HG03521 (cell line): ENCODE data around the gene KNL1.
A peak's percentile ranks its signal among the peaks of the same experiment; 100 is the strongest.
"Not testable (repeated sequence)": the region's sequence is repeated elsewhere in the genome, so short reads cannot be mapped to it uniquely, and the experiment has no call there.

Experiments used
- ATAC-seq: cut with Tn5 transposase; IDR thresholded peaks from one replicate; pipeline ENCODE4 v1.9.1; 2021; ENCODE audit warnings: mild to moderate bottlenecking, moderate library complexity; ENCODE audit not compliant: unreplicated experiment

The KNL1 gene, protein sequence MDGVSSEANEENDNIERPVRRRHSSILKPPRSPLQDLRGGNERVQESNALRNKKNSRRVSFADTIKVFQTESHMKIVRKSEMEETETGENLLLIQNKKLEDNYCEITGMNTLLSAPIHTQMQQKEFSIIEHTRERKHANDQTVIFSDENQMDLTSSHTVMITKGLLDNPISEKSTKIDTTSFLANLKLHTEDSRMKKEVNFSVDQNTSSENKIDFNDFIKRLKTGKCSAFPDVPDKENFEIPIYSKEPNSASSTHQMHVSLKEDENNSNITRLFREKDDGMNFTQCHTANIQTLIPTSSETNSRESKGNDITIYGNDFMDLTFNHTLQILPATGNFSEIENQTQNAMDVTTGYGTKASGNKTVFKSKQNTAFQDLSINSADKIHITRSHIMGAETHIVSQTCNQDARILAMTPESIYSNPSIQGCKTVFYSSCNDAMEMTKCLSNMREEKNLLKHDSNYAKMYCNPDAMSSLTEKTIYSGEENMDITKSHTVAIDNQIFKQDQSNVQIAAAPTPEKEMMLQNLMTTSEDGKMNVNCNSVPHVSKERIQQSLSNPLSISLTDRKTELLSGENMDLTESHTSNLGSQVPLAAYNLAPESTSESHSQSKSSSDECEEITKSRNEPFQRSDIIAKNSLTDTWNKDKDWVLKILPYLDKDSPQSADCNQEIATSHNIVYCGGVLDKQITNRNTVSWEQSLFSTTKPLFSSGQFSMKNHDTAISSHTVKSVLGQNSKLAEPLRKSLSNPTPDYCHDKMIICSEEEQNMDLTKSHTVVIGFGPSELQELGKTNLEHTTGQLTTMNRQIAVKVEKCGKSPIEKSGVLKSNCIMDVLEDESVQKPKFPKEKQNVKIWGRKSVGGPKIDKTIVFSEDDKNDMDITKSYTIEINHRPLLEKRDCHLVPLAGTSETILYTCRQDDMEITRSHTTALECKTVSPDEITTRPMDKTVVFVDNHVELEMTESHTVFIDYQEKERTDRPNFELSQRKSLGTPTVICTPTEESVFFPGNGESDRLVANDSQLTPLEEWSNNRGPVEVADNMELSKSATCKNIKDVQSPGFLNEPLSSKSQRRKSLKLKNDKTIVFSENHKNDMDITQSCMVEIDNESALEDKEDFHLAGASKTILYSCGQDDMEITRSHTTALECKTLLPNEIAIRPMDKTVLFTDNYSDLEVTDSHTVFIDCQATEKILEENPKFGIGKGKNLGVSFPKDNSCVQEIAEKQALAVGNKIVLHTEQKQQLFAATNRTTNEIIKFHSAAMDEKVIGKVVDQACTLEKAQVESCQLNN (N-terminal part only)

DNA sequence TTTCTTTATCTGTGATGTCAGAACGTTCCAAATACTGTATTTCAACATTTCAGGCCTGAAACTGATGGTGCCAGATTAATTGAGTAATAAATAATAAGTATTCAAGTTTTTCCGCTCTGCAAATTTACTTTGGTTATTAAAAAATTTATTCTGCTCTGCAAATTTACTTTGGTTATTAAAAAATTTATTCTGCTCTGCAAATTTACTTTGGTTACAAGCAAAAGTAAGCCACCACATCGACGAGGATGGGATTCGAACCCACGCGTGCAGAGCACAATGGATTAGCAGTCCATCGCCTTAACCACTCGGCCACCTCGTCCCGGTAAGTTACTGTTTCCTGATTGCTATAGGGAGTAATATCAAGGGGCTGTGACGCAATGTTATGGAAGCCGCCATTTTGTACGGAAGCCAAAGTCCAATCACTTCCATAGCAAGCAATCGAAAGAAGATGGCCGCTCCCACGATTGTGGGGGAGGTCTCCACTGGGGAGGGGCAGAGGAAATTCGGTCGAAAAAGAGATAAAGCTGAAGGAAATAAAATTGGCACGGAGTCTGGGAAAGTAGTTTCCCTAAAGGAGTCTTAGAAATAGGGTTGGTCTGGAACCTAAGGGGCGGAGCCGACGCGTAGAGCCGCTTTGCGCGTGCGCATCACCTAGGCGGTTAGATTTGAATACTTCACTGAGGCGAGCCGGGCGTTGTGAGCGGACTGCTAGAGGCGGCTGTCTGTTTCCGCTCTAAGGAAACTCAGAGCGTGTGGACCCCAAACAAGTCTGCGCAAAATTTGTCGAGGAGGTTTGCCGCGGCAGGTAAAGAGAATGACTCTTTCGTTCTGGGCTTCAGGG lies at the start of gene KNL1:
Gene KNL1, plus strand, starts transcription at position 662 of the 841 bp plus-strand sequence. CDS start 8,683 bp downstream, outside the sequence.
- peak; percentile 61 for ATAC-seq

DNA sequence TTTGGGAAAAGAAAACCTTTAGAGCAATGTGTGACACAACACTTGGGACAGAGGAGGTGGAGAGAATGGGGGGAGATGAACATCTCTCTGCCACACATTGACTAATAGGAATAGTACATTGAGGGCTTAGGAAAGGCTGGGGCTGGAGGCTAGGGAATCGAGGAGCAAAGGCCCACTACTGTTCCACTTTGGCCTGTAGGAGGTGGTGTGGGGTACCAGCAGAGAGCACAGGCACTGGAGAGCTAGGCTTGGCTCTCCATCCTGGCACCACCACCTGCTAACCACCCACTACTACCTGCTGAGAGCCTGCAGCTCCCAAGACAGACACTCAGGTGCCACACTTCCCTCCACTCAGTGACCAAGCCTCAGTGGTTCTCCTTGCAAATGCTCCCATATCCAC lies 48.6 kb upstream of the KNL1 start:
- ATAC-seq, result no peak

DNA sequence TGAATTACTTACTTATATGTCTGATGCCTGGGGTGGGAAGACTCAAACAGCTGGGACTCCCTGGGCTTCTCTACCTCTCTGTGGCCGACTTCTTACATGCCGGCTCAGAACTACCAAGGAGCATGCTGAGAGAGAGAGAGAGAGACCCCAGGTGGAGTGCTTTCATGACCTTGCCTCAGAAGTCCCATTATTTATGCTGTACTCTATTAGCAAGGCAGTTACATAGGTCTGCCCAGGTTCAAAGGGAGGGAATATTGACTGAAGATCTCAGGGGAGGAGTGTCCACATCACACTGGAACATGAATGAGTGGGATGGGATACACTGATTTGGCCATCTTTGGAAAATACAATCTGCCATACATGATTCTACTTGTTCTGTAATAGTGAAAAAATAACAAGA lies 45.4 kb upstream of the KNL1 start:
- no peak for ATAC-seq

DNA sequence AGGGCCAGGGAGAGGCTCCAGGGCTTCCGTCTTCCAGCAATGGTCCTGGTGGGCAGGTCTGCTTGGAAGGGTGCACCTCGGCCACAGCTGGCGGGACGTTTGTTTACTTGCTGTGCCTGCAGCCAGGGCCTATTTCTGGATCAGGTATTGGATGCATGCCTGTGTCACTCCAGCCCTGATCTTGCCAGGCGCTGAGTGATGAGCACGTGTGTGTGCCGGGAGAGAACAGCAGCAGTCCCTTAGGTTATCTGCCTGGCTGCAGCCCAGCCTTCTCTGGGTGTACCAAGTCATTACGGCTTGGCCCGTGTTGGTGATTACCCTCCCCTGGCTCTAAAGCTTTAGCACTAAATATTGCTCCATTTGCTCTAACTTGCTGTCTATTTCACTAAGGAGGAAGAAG lies 44.2 kb upstream of the KNL1 start:
- ATAC-seq, result no peak

DNA sequence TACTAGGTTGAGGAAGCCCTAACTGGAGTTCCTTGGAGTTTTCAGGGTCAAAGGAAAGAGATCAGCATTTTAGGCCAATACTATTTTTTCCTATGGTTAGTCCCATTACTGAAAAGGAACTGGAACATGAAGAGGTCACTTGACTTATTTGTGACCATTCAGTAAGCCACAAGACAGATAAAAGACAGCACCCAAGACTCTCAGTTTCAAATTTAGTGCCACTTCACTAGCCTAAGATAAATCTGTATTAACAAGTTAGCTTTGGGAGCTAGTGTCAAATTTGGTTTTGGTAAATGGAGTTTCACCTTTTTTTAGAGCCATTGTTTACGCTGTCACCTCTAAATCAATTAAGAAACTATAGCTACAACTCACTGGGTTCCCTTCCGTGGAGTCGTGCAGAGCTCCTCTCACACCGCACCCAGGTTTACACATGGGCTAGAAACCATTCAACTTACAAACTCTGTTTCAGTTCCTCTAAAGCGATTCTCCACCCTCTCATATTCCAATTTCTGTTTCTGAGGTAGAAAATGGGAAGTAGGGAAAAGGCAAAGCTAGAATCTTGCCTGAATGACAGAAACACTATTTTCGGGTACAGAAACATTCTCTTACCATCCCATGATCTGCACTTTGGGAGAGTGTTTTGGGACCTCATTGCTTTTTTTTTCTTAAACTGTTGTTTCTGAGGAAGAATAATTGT lies 43.6 kb upstream of the KNL1 start:
- peak; percentile 69 for ATAC-seq

DNA sequence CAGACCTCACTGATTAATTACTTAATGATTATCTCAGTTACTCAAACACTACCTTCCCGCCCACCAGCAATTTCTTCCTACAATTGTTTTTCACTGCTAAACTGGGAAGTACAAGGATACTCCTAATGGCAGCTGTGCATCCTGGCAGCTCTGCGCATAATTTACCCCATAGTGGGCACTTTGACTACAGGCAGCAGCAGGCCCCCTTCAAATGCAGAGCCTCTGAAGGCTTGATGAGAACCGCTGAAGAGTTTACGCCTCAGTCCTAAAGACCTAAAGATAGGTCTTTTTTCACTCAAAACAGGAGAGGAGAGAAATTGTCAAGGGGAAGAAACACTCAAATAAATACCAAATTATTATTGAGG lies 39.9 kb upstream of the KNL1 start:
- ATAC-seq, result no peak

DNA sequence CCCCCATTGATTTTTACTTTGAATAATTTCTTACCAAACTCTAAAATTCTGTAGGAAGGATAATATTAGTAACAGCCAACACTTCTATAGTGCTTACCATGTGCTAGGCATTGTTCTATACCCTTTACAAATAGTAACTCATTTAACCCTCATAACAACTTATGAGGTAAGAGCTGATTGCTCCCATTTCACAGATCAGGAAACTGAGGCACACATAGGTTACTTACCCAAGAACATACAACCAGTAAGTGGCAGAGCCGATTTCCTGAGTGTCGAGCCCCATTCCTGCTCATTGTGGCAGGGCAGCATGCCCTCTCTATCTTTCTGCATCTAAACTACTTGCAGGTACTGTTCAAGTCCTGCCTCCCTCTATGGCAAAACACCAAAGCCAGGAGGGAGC lies 38.2 kb upstream of the KNL1 start:
- no peak for ATAC-seq

DNA sequence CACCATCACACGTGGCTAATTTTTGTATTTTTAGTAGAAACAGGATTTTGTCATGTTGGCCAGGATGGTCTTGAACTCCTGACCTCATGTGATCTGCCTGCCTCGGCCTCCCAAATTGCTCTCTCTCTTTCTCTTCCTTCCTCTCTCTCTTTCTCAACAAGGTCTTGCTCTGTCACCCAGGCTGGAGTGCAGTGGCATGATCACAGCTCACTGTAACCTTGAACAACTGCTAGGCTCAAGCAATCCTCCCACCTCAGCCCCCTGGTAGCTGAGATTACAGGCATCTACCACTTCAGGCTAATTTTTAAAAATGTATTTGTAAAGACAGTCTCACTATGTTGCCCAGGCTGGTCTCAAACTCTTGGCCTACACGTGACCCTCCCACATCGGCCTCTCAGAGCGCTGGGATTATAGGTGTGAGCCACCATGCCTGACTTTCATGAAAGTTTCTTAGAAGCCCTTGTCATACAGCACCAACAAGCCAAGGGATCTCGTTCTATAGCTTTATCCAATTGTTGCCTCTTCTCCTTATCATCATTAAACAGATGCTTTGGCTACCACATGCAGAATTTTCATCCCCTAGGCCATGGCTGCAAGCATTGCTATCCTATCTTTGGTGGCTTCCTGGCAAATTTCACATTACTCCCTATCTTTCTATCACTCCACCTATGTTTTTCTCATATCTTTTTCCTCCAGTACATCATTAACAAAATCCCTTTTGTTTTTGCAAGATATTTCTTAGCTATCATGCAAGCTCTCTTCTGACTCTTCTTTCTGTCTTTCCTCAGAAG lies 34.9 kb upstream of the KNL1 start:
- ATAC-seq, result no peak

DNA sequence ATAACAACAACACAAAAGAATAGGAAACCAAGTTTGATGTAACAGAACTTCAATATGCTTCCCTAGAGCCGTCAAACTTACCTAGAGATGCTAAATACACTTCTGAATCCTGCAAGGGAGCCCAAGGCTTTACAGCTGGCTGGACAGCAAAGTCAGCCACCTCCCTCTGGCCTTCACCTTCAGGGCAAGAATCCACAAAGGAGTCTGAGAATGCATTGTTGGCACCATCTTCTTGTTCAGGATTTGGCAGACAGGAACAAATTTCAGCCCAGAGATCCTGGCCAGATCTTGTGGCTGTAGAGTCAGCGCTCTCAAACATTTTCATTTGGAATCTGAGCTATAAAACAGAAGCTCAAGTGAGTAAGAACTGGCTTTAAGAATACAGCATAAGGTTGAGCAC lies 31.4 kb upstream of the KNL1 start:
- ATAC-seq, result no peak

DNA sequence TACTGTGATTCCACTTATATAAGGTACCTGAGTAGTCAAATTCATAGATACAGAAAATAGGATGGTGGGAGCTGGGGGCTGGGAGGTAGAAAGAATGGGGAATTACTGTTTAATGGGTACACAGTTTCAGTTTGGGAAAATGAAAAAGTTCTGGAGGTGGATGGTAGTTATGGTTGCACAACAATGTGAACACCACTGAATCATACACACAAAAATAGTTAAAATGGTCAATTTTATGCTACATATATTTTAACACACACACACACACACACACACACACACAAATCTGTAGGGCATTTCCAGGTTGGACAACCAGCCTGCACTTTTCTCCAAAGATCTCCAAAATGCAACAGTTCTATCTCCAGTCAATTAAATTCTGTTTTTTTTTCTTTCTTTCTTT lies 30.6 kb upstream of the KNL1 start:
- no peak for ATAC-seq

DNA sequence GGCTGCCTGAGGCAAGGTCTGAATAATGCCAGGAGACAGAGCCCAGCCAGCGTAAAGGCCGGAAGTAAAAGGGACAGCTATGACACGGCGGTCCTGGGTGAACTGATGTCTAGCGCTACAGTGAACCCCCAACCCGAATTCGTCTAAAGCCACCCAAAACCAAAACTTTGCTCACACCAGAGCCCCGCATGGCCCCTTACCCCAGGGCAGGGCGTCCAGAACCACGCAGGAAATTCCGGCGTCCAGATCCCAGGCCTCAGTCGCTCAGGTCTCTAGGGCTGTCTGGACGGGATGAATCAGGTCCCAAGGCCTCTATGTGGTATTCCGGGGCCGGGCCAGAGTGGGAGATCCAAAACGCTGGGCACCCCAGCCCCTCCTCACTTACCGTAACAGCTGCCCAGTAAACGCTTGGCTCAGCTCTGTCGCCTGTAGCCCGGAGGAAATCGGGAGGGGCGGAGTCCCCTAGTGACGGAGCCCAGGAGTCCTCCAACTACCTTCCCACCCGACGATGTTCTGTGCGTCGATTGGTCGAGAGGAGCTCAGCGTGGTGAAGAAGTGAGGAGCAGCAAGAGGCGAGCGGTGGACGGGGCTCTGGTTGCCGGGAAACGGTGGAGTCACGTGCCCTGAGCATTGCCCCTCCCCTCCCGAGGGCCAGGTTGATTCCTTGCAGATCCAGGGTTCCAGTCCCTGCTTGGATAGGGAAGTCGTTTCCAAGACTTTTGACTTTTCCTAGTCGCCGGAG lies 29.3 kb upstream of the KNL1 start, which contains the start of gene CCDC32:
Gene CCDC32, minus strand, starts transcription at position 452 of the 742 bp plus-strand sequence. CDS start 2,027 bp downstream, outside the sequence.
- ATAC-seq, result peak; percentile 94

DNA sequence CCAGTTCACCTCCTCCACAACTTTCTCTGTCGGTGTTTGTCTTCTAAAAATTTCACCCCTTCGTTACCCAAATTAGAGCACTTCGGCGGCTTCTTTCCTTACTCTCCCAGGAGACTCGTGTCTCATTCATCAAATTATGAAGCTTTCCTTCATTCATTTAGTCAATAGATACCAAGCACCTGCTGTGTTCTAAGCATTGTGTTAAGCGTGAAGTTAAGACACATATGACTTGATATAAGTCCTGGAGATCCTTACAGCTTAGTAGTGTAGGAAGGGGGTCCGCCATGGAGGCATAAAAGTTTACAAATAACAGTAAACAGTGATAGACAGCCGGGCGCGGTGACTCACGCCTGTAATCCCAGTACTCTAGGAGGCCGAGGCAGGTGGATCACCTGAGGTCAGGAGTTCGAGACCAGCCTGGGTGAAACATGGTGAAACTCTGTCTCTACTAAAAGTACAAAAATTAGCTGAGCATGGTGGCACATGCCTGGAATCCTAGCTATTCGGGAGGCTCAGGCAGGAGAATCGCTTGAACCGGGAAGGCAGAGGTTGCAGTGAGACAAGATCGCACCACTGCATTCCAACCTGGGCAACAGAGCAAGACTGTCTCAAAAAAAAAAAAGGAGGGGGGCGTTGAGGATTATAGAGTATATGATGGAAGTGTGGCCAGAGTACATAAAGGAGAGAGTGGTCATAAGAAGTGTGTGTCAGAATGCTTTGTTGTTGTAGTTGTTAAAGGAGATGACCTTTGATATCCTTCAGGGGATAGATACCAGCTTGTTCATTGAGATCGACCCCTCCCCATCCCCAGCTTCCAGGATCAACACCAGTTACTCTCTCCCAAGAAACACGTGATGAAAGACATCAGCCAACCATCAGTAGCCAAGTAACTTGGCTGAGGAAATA lies 28.5 kb upstream of the KNL1 start:
- no peak for ATAC-seq

DNA sequence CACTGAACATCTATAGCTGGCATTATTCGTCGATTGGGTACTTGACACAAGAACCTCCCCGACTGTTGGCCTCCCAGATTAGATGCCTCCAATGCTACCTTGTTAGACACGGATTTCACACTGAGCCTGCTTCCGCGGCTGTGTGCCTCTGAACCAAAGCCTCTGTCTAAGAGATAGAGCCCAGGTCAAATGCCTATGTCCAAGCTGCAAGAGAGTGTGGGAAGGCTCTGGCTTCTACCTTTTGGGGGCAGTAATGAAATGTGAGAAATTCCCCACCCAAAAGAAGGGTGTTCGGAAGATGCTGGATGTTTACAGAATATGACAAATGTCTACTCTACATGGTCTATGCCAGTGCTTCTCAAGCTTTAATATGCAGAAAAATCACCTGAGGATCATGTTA lies 26.9 kb upstream of the KNL1 start:
- no peak for ATAC-seq

DNA sequence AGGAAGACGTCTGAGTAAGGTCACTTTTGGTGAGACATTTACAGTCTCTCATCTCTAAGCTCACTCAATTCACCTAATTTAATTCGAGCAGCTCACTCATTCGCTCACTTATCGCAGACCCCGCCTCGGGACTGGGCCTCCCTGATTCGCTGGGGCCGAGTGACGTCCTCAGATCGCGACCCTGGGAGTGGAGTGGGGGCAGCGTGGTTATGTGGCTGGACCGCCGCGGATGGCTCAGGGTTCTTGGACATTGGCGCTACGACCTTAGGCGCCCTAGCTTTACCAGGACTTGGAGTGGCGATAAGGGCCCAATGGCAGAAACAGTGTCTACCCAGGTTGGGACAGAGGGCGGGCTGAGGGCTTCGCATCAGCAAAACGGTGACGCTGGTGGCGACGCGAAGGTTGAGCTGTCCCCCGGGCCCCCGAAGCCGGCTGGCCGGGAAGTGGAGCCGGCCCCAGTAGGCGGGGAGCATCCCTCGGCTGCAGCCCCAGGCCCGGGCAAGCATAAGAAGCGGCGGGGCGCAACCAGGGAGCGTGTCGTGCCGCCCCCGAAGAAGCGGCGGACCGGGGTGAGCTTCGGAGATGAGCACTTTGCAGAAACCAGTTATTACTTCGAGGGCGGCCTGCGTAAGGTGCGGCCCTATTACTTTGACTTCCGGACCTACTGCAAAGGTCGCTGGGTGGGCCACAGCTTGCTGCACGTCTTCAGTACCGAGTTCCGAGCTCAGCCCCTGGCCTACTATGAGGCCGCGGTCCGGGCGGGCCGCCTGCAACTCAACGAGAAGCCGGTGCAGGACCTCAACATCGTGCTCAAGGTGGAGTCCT lies 24.7 kb upstream of the KNL1 start, which contains the start of gene RPUSD2:
Gene RPUSD2, plus strand, starts transcription at position 171 of the 825 bp plus-strand sequence. Its CDS starts 39 bp downstream, at position 210.
- peak; percentile 43 for ATAC-seq

DNA sequence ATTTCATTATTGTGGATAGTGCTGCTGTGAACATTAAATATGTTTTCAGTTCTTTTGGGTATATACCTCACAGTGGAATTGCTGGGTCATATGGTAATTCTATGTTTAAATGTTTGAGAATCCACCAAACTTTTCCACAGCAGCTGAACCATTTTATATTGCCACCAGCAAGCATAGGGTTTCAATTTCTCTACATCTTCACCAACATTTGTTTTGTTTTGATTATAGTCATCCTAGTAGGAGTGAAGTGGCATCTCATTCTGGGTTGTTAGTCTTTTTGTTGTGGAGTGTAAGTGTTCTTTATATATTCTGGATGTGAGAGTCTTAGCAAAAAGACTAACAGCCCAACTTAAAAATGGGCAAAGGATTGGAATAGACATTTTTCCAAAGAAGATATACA lies 18.9 kb upstream of the KNL1 start:
- no peak for ATAC-seq

DNA sequence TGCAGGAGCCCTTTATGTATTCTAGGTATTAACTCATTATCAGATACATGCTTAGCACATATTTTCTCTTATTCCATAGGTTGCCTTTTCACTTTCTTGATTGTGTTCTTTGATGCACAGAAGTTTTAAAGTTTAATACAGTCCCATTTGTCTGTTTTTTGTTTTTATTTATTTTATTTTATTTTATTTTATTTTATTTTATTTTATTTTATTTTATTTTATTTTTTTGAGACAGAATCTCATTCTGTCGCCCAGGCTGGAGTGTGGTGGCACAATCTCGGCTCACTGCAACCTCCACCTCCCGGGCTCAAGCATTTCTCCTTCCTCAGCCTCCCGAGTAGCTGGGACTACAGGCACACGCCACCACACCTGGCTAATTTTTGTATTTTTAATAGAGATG lies 17.1 kb upstream of the KNL1 start:
- ATAC-seq, result not testable (repeated sequence)
